NT2/D1 (cell line): Measurements from ENCODE around the gene LYST.

ENCODE experiments used
- DNase-seq: peaks from one replicate; pipeline ENCODE4 v3.0.0-alpha.2; 2011; ENCODE audit warnings: low read depth, low spot score
- H3K27me3 ChIP-seq: 2 replicates; pipeline ENCODE4 v1.6.0; 2011; ENCODE audit warnings: mild to moderate bottlenecking; ENCODE audit not compliant: insufficient read length, insufficient read depth
- H3K36me3 ChIP-seq: 2 replicates; pipeline ENCODE4 v1.6.1; 2011; ENCODE audit warnings: mild to moderate bottlenecking, low read length, mixed read lengths; ENCODE audit not compliant: insufficient read depth, insufficient read length
- H3K4me1 ChIP-seq: 2 replicates; pipeline ENCODE4 v1.5.1; 2011; ENCODE audit not compliant: insufficient read depth, insufficient read length
- H3K4me3 ChIP-seq: 2 replicates; pipeline ENCODE4 v1.5.1; 2011; ENCODE audit warnings: low read depth; ENCODE audit not compliant: insufficient read length
- H3K9ac ChIP-seq: 2 replicates; pipeline ENCODE4 v1.6.0; 2011; ENCODE audit warnings: low read depth; ENCODE audit not compliant: insufficient read length
- H3K9me3 ChIP-seq: 2 replicates; pipeline ENCODE4 v1.5.1; 2011; ENCODE audit warnings: mild to moderate bottlenecking, low read length; ENCODE audit not compliant: insufficient read depth
- SUZ12 ChIP-seq: IDR thresholded peaks from 2 replicates; pipeline ENCODE4 v1.6.1; 2011; ENCODE audit not compliant: insufficient read length, insufficient read depth; ENCODE audit errors: extremely low read depth
- YY1 ChIP-seq: IDR thresholded peaks from 2 replicates; pipeline ENCODE4 v1.6.1; 2011; ENCODE audit not compliant: insufficient read length, insufficient read depth
- ZNF274 ChIP-seq: IDR thresholded peaks from 2 replicates; pipeline ENCODE4 v1.6.1; 2011; ENCODE audit warnings: mild to moderate bottlenecking, low read depth, low read length

The LYST gene

GRCh38 chr1:235822685-235823084 is 44.0 kb downstream of the LYST start:
- Histone ChIP-seq H3K9me3 (no peaks in the 10 kb centered on the region), H3K36me3 (no peaks in the 10 kb centered on the region), H3K27me3 (no peaks in the 10 kb centered on the region), H3K4me3 (no peak overlapping the region), H3K9ac (no peak overlapping the region), H3K4me1 (no peaks in the 10 kb centered on the region)
- TF ChIP-seq SUZ12: no peak
- TF ChIP-seq YY1: no peak
- TF ChIP-seq ZNF274: no peak
- no peak for DNase-seq

DNA sequence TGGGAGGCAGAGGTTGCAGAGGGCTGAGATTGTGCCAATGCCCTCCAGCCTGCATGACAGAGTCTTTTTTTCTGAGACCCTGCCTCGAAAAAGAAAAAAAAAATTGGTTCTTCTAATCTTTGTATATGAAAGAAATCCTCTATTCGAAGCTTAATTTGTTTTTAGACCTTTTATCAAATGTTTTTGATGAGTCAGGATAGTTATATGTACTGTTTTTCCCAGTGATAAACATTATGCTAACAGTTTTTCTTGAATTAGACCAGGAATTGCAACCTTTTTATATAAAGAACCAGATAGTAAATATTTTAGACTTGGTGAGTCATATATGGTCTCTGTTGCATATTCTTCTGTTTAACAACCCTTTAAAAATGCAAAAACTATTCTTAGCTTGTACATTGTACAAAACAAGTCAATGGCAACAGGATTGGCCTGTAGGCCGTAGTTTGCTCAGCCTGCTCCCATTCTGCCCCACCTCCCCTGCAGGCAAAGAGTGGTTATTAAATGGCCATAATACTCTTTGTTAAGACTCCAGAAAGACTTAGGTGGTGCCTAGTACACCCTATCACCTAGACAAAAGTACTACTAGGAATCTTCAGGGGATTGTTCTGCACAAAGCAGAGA is 45.2 kb downstream of the LYST start:
- Histone ChIP-seq H3K4me3 (no peak overlapping the region), H3K36me3 (no peaks in the 10 kb centered on the region), H3K27me3 (no peaks in the 10 kb centered on the region), H3K4me1 (no peaks in the 10 kb centered on the region), H3K9me3 (no peaks in the 10 kb centered on the region), H3K9ac (no peak overlapping the region)
- DNase-seq: no peak
- TF ChIP-seq ZNF274 (no peak), SUZ12 (no peak), YY1 (no peak)

- no peaks in the 10 kb centered on the region for H3K4me1 ChIP-seq
- H3K36me3 ChIP-seq: no peaks in the 10 kb centered on the region
- H3K9me3 ChIP-seq: no peaks in the 10 kb centered on the region
- H3K4me3 ChIP-seq: no peak overlapping the region
- TF ChIP-seq ZNF274 (no peak), SUZ12 (no peak), YY1 (no peak)
- no peak for DNase-seq
- H3K27me3 ChIP-seq: no peaks in the 10 kb centered on the region
- H3K9ac ChIP-seq: no peak overlapping the region
These were observed 46.6 kb downstream of the LYST start for GRCh38 chr1:235820061-235820460.

GRCh38 chr1:235818632-235819136 is 48.0 kb downstream of the LYST start:
- DNase-seq: no peak
- no peak overlapping the region for H3K9ac ChIP-seq
- no peaks in the 10 kb centered on the region for H3K36me3 ChIP-seq
- no peak overlapping the region for H3K4me3 ChIP-seq
- no peaks in the 10 kb centered on the region for H3K27me3 ChIP-seq
- H3K4me1 ChIP-seq: no peaks in the 10 kb centered on the region
- TF ChIP-seq YY1: no peak
- TF ChIP-seq ZNF274: no peak
- no peak for TF ChIP-seq SUZ12
- no peaks in the 10 kb centered on the region for H3K9me3 ChIP-seq

DNA sequence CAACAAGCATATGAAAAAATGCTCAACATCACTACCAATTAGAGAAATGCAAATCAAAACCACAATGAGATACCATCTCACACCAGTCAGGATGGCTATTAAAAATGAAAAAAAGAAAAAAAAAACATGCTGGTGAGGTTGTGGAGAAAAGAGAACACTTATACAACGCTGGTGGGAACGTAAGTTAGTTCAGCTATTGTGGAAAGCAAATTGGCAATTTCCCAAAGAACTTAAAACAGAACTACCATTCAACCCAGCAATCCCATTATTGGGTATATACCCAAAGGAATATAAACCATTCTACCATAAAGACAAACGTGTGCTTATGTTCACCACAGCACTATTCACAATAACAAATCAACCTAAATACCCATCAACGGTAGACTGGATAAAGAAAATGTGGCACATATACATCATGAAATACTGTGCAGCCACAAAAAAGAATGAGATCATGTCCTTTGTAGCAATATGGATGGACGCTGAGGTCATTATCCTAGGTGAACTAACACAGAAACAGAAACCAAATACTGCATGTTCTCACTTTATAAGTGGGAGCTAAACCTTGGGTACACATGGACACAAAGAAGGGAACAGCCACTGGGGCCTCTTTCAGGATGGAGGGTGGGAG is 49.5 kb downstream of the LYST start:
- TF ChIP-seq SUZ12: no peak
- no peak for DNase-seq
- H3K4me1 ChIP-seq: no peaks in the 10 kb centered on the region
- no peak overlapping the region for H3K4me3 ChIP-seq
- no peaks in the 10 kb centered on the region for H3K36me3 ChIP-seq
- H3K27me3 ChIP-seq: no peaks in the 10 kb centered on the region
- H3K9ac ChIP-seq: no peak overlapping the region
- no peaks in the 10 kb centered on the region for H3K9me3 ChIP-seq

DNA sequence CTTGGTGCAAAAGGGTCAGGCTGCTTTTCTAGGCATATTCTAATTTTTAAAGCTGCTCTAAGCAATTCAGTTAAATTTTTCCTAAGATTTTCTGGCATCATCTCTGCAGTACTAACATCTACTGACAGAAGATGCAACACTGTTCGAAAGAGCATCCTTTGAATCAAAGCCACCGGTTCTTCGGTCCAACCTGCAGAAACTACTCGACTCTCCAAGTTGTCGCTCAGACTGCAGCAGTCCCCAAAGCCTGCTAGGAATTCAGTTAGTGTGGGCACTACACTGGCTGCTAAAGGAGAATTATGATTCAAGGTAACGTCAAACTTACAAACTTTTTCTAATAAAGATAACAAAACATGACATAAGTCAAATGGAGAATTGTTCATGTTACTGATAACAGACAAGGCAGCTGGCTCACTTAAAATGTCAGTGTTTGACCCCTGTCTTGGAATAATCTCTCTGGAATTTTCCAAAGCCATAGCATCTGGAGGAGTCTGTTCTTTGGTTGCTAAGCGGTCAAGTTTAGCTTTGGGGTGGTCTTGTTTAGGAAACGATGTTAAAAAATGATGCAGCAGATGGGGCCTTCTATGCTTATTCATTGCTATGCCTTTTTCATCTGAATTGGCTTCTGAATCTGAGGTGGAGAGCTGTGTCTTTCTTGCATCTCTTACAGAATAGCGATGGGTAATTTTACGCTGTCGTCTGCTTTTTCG is 56.9 kb downstream of the LYST start:
- Histone ChIP-seq H3K4me3 (no peak overlapping the region), H3K4me1 (no peaks in the 10 kb centered on the region), H3K9ac (no peak overlapping the region), H3K36me3 (no peaks in the 10 kb centered on the region), H3K27me3 (no peaks in the 10 kb centered on the region), H3K9me3 (no peaks in the 10 kb centered on the region)
- TF ChIP-seq SUZ12 (no peak), ZNF274 (no peak), YY1 (no peak)
- no peak for DNase-seq

DNA sequence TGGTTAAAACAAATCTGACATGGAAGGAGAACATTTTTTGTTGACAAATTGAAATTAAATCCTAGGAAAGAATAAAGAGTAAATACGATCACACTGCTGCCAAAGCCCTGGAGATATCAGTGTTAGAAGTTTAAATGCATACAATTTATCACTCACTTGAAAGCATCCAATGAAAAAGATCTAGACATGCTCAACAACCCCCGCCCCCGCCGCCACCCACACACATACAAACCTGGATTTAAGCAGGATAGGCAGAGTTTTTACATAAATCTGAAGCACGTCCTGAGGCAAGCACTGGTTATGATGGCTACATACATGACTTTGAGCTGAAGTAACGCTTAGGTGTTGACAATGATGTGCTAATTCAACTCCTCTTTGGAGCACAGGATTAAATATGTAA is 58.5 kb downstream of the LYST start:
- Histone ChIP-seq H3K36me3 (no peaks in the 10 kb centered on the region), H3K4me3 (no peak overlapping the region), H3K9me3 (no peaks in the 10 kb centered on the region), H3K4me1 (no peaks in the 10 kb centered on the region), H3K27me3 (no peaks in the 10 kb centered on the region), H3K9ac (no peak overlapping the region)
- no peak for DNase-seq
- no peak for TF ChIP-seq YY1
- TF ChIP-seq ZNF274: no peak
- no peak for TF ChIP-seq SUZ12
